OCI-LY3 (cell line): ENCODE measurements around the gene CFB.
"Not testable (repeated sequence)": the region's sequence is repeated elsewhere in the genome, so short reads cannot be mapped to it uniquely, and the experiment has no call there.

Source experiments
- H2AFZ ChIP-seq: fragments of 200-600, 300-600 bp; shearing (Covaris generic); 2 replicates; pipeline ENCODE4 v1.6.0; 2014; ENCODE audit warnings: antibody characterized with exemption, low read depth, low read length
- H3K27ac ChIP-seq: fragments of 200-600, 300-600 bp; sonication (generic); 2 replicates; pipeline ENCODE4 v1.5.1; 2014; ENCODE audit warnings: mild to moderate bottlenecking, low read length, moderate library complexity, mixed read lengths
- H3K27me3 ChIP-seq: fragments of 200-600, 300-600 bp; sonication (generic); 2 replicates; pipeline ENCODE4 v1.6.1; 2014; ENCODE audit warnings: low read depth, low read length, mixed read lengths
- H3K36me3 ChIP-seq: fragments of 200-600, 300-600 bp; sonication (generic); replicated peaks from 2 replicates; pipeline ENCODE3; 2014; ENCODE audit warnings: low read depth, low read length, mixed read lengths
- H3K4me1 ChIP-seq: fragments of 300-600, 200-600 bp; sonication (generic); 2 replicates; pipeline ENCODE4 v1.6.1; 2014; ENCODE audit warnings: low read length, mixed read lengths
- H3K4me2 ChIP-seq: fragments of 200-600, 300-600 bp; sonication (generic); 2 replicates; pipeline ENCODE4 v1.6.1; 2014; ENCODE audit warnings: low read length, mixed read lengths
- H3K4me3 ChIP-seq: fragments of 300-600, 200-600 bp; sonication (generic); 2 replicates; pipeline ENCODE4 v1.5.1; 2014; ENCODE audit warnings: antibody characterized with exemption, mild to moderate bottlenecking, low read length, moderate library complexity
- H3K79me2 ChIP-seq: fragments of 300-600, 200-600 bp; shearing (Covaris generic); 2 replicates; pipeline ENCODE4 v1.6.1; 2014; ENCODE audit warnings: mild to moderate bottlenecking, low read length, mixed read lengths
- H3K9ac ChIP-seq: fragments of 300-600, 200-600 bp; shearing (Covaris generic); 2 replicates; pipeline ENCODE4 v1.6.0; 2014; ENCODE audit warnings: mild to moderate bottlenecking, low read length, moderate library complexity
- H3K9me3 ChIP-seq: fragments of 200-600, 300-600 bp; shearing (Covaris generic); 2 replicates; pipeline ENCODE4 v1.6.1; 2014; ENCODE audit warnings: low read length, mixed read lengths; ENCODE audit not compliant: insufficient read depth
- H4K20me1 ChIP-seq: fragments of 200-600, 300-600 bp; sonication (generic); 2 replicates; pipeline ENCODE4 v1.6.1; 2016; ENCODE audit warnings: low read length, mixed read lengths; ENCODE audit not compliant: insufficient read depth
- CTCF ChIP-seq: fragments of 200-600, 300-600 bp; sonication (generic); IDR thresholded peaks from 2 replicates; pipeline ENCODE4 v1.5.1; 2014; ENCODE audit warnings: antibody characterized with exemption, low read length, low read depth
- EZH2phosphoT487 ChIP-seq: fragments of 200-600 bp; shearing (Covaris generic); IDR thresholded peaks from 2 replicates; pipeline ENCODE4 v1.6.1; 2018; ENCODE audit warnings: antibody characterized with exemption, mixed run types, low read depth

The CFB gene

GRCh38 chr6:31928672-31928939 lies 17.3 kb upstream of the CFB start:
- TF ChIP-seq CTCF, result no peak
- no peaks in the 10 kb centered on the region for H3K36me3 ChIP-seq
- no peaks in the 10 kb centered on the region for H3K9me3 ChIP-seq
- no peaks in the 10 kb centered on the region for H3K27me3 ChIP-seq
- no peaks in the 10 kb centered on the region for H4K20me1 ChIP-seq
- H3K27ac ChIP-seq, result no peak overlapping the region
- H3K4me3 ChIP-seq, result no peak overlapping the region
- no peak overlapping the region for H3K4me2 ChIP-seq
- peaks cover 5% of the 10 kb centered on the region; the same call in 1 of the 2 replicates for H3K4me1 ChIP-seq
- H2AFZ ChIP-seq, result no peak overlapping the region
- no peak overlapping the region for H3K9ac ChIP-seq
- no peaks in the 10 kb centered on the region for H3K79me2 ChIP-seq

GRCh38 chr6:31930962-31931361 lies 14.9 kb upstream of the CFB start:
- TF ChIP-seq EZH2phosphoT487 (no peak), CTCF (no peak)
- no peak overlapping the region for H3K9ac ChIP-seq
- no peaks in the 10 kb centered on the region for H3K9me3 ChIP-seq
- no peak overlapping the region for H2AFZ ChIP-seq
- no peak overlapping the region for H3K4me3 ChIP-seq
- H3K4me2 ChIP-seq, result no peak overlapping the region
- H3K27me3 ChIP-seq, result no peaks in the 10 kb centered on the region
- H3K4me1 ChIP-seq, result no peaks in the 10 kb centered on the region
- no peak overlapping the region for H3K27ac ChIP-seq
- H3K36me3 ChIP-seq, result no peaks in the 10 kb centered on the region
- no peaks in the 10 kb centered on the region for H3K79me2 ChIP-seq
- no peaks in the 10 kb centered on the region for H4K20me1 ChIP-seq

- H3K27ac ChIP-seq, H3K9me3 ChIP-seq, H3K4me2 ChIP-seq, H3K4me3 ChIP-seq, H3K27me3 ChIP-seq, H3K4me1 ChIP-seq, H4K20me1 ChIP-seq, H2AFZ ChIP-seq, H3K79me2 ChIP-seq, H3K9ac ChIP-seq, H3K36me3 ChIP-seq: not testable (repeated sequence)
Observed at GRCh38 chr6:31932137-31932536, 13.8 kb upstream of the CFB start.

GRCh38 chr6:31933537-31933936 lies 12.4 kb upstream of the CFB start:
- Histone ChIP-seq H3K79me2 (no peaks in the 10 kb centered on the region), H3K27ac (no peak overlapping the region), H3K4me2 (no peak overlapping the region), H3K27me3 (no peaks in the 10 kb centered on the region), H4K20me1 (no peaks in the 10 kb centered on the region), H2AFZ (no peak overlapping the region), H3K4me1 (no peaks in the 10 kb centered on the region), H3K4me3 (no peak overlapping the region), H3K9ac (no peak overlapping the region), H3K36me3 (no peaks in the 10 kb centered on the region), H3K9me3 (no peaks in the 10 kb centered on the region)
- TF ChIP-seq EZH2phosphoT487 (no peak), CTCF (no peak)

GRCh38 chr6:31935021-31935420 lies 10.9 kb upstream of the CFB start:
- H3K9me3 ChIP-seq, result no peaks in the 10 kb centered on the region

More at GRCh38 chr6:31935021-31935420, 10.9 kb upstream of the CFB start:
- Histone ChIP-seq H2AFZ (no peak overlapping the region), H3K9ac (no peak overlapping the region), H3K4me3 (no peak overlapping the region), H3K36me3 (no peaks in the 10 kb centered on the region), H3K4me1 (no peaks in the 10 kb centered on the region), H3K27me3 (no peaks in the 10 kb centered on the region), H3K4me2 (no peak overlapping the region), H3K27ac (no peak overlapping the region), H4K20me1 (no peaks in the 10 kb centered on the region), H3K79me2 (no peaks in the 10 kb centered on the region)
- TF ChIP-seq EZH2phosphoT487 (no peak), CTCF (no peak)
